NOMO-1 treated with DMSO at 0.1 percent for 48 hours (cell line): Measurements from ENCODE around the gene TMEM116.
"Not testable (repeated sequence)": the region's sequence is repeated elsewhere in the genome, so short reads cannot be mapped to it uniquely, and the experiment has no call there.

ENCODE experiments used
- DNase-seq: peaks from one replicate; lab custom pipeline; 2025; ENCODE audit not compliant: unreplicated experiment; lab: John Stamatoyannopoulos, UW

Gene TMEM116

DNA sequence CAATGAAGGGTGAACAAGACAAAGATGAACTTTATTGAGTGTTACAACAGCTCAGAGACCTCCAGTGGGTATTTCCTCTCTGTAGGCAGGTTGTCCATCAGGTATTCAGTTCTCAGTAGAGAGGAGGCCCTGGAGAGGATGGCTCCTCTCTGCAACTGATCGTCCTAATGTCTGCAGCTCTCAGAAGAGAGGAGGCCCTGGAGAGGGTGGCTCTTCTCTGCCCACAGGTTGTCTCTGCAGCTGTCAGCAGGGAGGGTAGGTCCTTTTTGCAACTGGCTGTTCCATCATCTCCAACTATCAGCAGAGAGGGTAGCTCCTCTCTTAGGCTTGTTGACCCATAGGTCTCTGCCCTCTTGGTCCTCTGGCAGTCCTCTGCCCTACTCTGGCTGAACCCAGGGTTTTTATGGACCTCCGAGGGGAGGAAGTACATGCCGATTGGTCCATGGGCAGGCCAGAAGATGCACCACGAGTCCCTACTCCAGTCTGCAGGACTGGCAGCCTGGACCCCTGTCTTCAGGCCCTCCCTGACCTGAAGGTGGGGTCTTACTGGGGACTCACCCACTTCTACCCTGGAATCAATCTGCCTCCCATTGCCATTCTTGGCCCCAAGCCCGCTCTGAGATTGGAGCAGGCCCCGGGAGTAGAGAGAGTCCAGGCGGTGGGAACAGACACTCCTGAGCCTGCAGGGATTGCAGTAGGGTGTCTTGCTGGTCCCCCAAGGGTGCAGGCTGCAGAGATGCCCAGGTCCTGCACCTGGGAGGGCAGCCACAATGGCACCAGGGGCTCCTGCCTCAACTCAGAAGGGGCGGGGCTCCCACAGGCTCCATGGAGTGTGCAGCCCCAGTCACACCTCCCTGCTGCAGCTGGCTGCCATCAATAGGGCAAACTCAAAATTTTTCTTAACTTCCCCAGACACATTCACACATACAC is 2.3 kb downstream of the TMEM116 start:
- no peak for DNase-seq

DNA sequence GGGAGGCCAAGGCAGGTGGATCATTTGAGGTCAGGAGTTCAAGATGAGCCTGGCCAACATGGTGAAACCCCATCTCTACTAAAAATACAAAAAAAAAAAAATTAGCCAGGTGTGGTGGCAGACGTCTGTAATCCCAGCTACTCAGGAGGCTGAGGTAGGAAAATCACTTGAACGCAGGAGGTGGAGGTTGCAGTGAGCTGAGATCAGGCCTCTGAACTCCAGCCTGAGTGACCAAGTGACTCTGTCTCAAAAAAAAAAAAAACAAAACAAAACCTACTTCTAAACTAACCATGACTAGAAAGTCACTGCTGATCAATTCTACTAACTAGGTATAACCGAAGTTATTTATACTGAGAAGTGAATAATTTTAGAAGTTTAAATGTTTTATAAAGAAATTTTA is 3.4 kb downstream of the TMEM116 start:
- DNase-seq = not testable (repeated sequence)

DNA sequence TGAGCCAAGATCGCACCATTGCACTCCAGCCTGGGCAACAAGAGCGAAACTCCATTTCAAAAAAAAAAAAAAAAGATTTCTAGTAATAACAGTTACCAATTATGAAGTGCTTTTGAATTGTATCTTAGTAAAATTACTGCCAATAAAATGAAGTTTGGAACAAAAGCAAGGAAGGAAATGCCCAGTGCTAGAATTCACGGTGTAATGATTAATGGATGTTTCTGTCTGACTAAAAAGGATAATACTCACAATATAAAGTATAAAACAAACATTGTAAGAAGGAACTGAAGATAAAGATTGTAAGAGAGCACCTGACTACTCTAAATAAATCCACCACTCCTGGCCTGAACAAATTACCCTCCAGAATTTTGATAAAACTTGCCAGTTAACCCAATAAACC is 4.0 kb downstream of the TMEM116 start:
- DNase-seq = no peak

- DNase-seq = no peak
Observed at GRCh38 chr12:112007945-112008344, 5.0 kb downstream of the TMEM116 start.

DNA sequence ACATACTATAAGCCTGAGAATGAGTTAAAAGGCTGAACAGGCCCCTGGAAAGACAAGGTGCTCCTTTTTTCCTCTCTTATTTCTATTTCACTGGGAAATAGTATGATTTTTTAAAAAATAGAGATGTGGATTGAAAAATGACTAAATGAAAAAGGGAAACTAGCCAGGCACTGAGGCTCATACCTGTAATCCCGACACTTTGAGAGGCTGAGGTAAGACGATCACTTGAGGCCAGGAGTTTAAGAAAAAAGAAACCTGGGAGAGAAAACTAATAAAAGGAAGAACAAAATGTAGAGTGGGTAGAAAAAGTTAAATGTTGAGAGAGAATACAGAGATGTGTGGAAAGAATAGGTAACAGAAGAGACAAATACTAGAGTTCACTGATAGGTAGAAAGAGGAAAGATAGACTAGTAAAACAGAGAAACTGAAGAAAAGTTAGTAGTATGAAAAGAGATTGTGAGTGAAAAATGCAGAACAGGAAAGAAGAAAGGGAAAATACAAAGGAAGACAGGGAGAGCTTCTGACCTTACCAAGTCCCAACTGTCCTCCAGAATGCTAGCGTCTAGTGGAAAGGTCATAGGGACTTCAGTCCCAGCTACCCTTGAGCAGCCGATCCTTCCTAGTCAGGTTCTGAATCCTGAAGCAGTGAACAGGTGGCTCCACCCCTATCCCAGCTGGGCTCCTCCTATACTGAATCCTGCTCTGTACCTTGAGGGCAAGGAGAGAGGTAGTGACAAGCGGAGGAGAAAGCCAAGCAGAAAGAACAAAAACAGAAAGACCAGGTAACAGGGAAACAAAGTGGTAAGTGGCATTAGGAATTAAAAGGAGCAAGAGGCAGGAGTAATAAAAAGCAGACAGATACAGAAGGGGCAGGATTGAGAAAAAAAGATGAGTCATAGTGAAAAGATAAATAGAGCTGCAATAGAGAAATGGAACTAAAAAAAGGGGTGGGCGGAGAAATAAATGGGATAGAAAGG is 7.3 kb downstream of the TMEM116 start:
- DNase-seq = peak; percentile 34

- DNase-seq = no peak
Observed at GRCh38 chr12:112004041-112004440, 8.9 kb downstream of the TMEM116 start.

- DNase-seq = no peak
Observed at GRCh38 chr12:112001576-112001975, 11.4 kb downstream of the TMEM116 start.

- no peak for DNase-seq
Observed at GRCh38 chr12:112000820-112001219, 12.1 kb downstream of the TMEM116 start.

GRCh38 chr12:111999129-111999528 is 13.8 kb downstream of the TMEM116 start:
- peak; percentile 23 for DNase-seq

- no peak for DNase-seq
Observed at GRCh38 chr12:111998015-111998414, 14.9 kb downstream of the TMEM116 start.

DNA sequence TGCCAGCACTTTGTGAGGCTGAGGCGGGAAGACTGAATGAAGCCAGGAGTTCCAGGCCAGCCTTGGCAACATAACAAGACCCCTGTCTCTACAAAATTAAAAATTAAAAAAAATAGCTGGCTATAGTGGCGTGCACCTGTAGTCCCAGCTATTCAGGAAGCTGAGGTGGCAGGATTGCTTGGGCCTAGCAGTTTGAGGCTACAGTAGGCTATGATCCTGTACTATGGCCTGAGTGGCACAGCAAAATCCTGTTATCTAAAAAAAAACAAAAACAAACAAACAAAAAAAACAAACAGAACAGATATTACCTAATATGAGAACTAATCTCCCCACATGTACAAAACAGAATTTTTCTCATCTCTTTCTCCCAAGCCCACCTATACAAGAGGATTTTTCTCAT is 15.7 kb downstream of the TMEM116 start:
- no peak for DNase-seq

- DNase-seq = no peak
Observed at GRCh38 chr12:111995782-111996480, 17.0 kb downstream of the TMEM116 start.

- DNase-seq = peak; percentile 82
Observed at GRCh38 chr12:111994211-111995111, 18.5 kb downstream of the TMEM116 start.

DNA sequence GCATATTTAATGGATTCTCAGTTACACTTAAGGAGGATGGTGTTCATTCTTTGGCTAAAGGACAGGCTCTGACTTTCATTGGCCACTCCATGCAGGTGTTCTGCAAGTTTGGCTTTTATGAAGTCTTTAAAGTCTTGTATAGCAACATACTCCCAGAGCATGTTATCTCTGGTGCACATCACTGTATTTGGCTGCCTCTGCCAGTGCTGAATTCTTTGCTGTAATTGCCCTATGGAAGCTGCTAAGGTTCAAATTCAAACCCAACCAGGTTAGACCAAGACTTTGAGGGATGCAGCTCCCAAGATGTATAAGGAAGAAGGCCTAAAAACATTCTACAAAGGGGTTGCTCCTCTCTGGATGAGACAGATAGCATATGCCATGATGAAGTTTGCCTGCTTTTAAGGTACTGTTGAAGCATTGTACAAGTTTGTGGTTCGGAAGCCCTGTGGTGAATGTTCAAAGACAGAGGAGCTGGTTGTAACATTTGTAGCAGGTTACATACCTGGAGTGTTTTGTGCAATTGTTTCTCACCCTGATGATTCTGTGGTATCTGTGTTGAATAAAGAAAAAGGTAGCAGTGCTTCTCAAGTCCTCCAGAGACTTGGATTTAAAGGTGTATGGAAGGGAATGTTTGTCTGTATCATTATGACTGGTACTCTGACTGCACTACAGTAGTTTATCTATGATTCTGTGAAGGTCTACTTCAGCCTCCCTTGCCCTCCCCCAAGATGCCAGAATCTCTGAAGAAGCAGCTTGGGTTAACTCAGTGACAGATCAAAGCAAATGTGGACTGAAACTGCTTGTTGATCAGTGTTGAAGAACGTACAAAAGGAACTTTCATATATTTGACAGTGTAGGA is 19.4 kb downstream of the TMEM116 start:
- peak; percentile 41 for DNase-seq

- DNase-seq = no peak
Observed at GRCh38 chr12:111992464-111992863, 20.5 kb downstream of the TMEM116 start.

- no peak for DNase-seq
Observed at GRCh38 chr12:111991946-111992345, 21.0 kb downstream of the TMEM116 start.

- no peak for DNase-seq
Observed at GRCh38 chr12:111991535-111991934, 21.4 kb downstream of the TMEM116 start.

DNA sequence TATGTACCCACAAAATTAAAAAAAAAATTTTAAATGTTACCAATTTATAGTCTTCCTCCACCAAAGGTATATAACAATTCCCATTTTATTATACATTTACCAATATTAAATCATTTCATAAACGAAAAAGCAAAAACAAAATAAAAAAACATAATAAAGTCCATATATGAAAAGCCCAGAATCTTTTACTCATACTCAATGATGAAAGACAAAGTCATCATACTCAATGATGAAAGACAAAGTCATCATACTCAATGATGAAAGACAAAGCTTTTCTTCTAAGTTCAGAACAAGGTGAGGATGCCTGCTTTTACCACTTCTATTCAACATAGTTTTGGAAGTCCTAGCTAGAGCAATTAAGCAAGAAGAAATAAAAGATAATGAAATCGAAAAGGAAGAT is 28.1 kb downstream of the TMEM116 start:
- DNase-seq = no peak

GRCh38 chr12:111981987-111982386 is 31.0 kb downstream of the TMEM116 start:
- no peak for DNase-seq
